Activated effector memory CD4-positive, alpha-beta T cell treated with anti-CD3 and anti-CD28 coated beads, Interleukin-2, amount 50 U/mL, for 16 hours (primary cell): ENCODE measurements around the gene FRG1.
"Not testable (repeated sequence)": the region's sequence is repeated elsewhere in the genome, so short reads cannot be mapped to it uniquely, and the experiment has no call there.

Source experiments
- DNase-seq: peaks from one replicate; pipeline ENCODE4 v3.0.0-alpha.2; 2020

FRG1 gene

GRCh38 chr4:189940178-189941004, at the start of gene FRG1:
TSS of gene FRG1 (plus strand) at chr4:189940872. CDS start at chr4:189941010, 138 bp downstream.
- DNase-seq = peak; percentile 99

- DNase-seq = no peak
Observed at GRCh38 chr4:189897667-189898066, 43.0 kb upstream of the FRG1 start.

- DNase-seq = not testable (repeated sequence)
Observed at GRCh38 chr4:189899481-189900015, 41.1 kb upstream of the FRG1 start.

GRCh38 chr4:189904420-189905027, 36.1 kb upstream of the FRG1 start:
- DNase-seq = peak; percentile 71

GRCh38 chr4:189912170-189912569, 28.5 kb upstream of the FRG1 start:
- no peak for DNase-seq

GRCh38 chr4:189917161-189917891, 23.3 kb upstream of the FRG1 start:
- no peak for DNase-seq

- DNase-seq = no peak
Observed at GRCh38 chr4:189921058-189921457, 19.6 kb upstream of the FRG1 start.

GRCh38 chr4:189926742-189927141, 13.9 kb upstream of the FRG1 start:
- not testable (repeated sequence) for DNase-seq

- no peak for DNase-seq
Observed at GRCh38 chr4:189941005-189941450, 356 bp downstream of the FRG1 start.

- not testable (repeated sequence) for DNase-seq
Observed at GRCh38 chr4:189942412-189942811, 1.7 kb downstream of the FRG1 start.

GRCh38 chr4:189944077-189944476, 3.4 kb downstream of the FRG1 start:
- DNase-seq = not testable (repeated sequence)

GRCh38 chr4:189946906-189947305, 6.2 kb downstream of the FRG1 start:
- not testable (repeated sequence) for DNase-seq

GRCh38 chr4:189948486-189948885, 7.8 kb downstream of the FRG1 start:
- not testable (repeated sequence) for DNase-seq

GRCh38 chr4:189969291-189969690, 28.6 kb downstream of the FRG1 start:
- not testable (repeated sequence) for DNase-seq

- DNase-seq = no peak
Observed at GRCh38 chr4:189973646-189974045, 33.0 kb downstream of the FRG1 start.

GRCh38 chr4:189974056-189974455, 33.4 kb downstream of the FRG1 start:
- no peak for DNase-seq

- no peak for DNase-seq
Observed at GRCh38 chr4:189979196-189980047, 38.8 kb downstream of the FRG1 start.

- DNase-seq = not testable (repeated sequence)
Observed at GRCh38 chr4:189980292-189980691, 39.6 kb downstream of the FRG1 start.

- DNase-seq = no peak
Observed at GRCh38 chr4:189981970-189982369, 41.3 kb downstream of the FRG1 start.

GRCh38 chr4:189983916-189984526, 43.3 kb downstream of the FRG1 start:
- not testable (repeated sequence) for DNase-seq

GRCh38 chr4:189984661-189985060, 44.0 kb downstream of the FRG1 start:
- DNase-seq = not testable (repeated sequence)
